ENCODE measurements around the gene FILIP1L.

FILIP1L gene

DNA sequence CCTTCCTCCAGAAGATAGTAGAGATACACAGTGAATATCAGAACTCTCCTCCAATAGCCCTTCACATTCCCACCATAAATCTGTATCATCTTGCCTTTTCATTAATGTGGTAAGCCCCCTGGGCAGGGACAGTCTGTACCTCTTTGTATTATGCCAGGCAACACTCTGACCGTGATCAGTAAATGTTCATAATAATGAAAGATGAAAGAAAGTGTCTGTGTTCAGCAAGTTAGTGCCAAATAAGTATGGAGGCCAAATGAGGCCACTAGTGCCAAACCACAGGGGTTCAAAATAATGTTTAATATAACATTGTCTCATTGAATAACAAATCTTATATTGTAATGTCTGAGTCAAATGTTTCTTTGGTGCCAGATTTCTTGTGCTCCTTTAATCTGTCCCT is 192.3 kb downstream of the FILIP1L start:
- no peak for DNase-seq (ENCODE audit: low spot score)

DNA sequence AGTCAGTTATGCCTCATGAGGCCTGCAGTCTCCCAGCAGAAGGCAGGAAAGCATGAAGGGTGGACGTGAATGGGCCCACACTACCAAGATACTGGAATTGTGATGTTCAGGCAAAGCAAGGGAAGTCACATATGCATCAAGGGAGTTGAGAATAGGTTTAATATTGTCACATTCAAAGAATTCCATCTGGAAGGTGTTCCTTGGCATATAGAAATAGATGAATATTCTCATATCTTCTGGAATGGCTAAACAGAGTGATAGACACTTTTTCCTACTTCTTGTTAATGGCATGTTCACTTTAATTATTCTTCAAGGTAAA is 193.0 kb downstream of the FILIP1L start:
- no peak for DNase-seq (ENCODE audit: low spot score)

DNA sequence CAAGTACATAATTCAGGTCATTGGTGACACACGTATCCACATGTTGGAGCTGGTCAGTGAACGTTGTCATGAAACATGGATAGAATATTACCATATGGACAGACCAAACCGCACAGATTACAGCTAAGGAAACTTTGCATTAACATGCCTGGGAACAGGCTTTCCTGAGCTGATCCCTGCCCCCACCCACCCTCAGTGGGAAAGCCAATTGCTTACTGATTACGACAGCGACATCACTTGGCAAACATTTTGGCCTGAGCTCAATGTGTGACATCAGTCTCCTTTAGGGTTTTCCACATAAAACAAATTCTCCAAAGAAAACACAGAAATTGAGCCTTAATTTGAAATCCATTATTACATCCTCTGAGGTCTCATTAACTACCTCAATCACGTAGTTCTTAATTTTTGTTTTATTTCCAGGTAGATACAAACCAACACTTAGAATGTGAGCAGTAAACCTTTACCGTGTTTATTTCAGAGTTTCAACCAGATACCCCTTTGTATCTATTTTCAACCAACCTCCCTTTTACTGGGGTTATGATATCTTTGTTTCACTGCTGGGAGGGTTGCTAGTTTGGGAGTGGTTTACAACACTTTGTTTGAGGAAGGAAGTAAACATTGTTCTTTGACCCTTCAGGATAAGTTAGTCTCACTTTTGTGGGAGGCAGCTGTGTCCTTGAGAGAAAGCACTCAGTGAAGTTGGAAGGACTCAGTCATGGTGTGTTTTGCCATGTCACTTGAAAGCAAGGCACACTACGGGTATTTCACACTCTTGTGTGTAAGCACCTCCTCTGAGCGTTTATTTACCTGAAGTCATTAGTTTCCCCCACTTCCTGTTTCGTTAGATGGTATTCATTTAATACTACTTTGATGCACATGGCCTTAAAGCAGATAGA is 193.6 kb downstream of the FILIP1L start:
- DNase-seq (ENCODE audit: low spot score): no peak

DNA sequence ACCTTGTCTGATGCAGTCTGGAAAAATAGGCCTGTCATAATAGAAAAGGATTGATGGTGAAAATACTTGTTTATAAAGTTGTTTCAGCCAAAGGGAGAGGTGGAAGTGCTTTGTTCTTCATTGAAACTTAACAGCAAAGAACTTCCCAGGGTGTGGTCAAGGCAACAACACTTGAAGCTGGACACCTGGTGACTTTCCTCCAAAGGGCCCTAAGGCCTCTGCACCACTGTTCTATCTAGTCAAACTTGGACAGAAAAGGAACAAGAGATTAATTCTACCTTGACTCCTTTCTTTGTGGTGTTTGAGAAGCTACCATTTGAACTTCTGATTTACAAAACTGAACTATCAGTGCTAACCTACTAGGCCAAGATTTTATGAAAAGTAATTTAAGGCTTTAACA is 194.6 kb downstream of the FILIP1L start:
- no peak for DNase-seq (ENCODE audit: low spot score)

DNA sequence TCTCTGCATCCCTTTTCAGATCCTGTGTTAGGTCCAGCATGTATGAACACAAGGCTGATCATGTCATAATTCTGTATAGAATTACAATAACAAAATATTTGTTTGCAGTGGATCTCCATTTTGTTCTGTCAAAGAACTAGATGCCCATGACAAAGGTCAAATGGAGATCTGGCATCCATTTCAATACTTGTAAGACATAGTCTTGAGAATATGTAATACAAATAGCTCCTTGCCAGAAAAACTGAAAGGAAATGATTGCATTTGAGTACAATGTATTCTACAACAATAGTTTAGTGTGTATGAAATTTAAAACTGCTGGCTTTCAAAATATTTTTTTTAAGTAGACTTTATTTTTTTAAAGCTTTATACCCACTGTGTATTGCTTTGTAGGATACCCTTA is 195.6 kb downstream of the FILIP1L start:
- DNase-seq (ENCODE audit: low spot score): no peak

DNA sequence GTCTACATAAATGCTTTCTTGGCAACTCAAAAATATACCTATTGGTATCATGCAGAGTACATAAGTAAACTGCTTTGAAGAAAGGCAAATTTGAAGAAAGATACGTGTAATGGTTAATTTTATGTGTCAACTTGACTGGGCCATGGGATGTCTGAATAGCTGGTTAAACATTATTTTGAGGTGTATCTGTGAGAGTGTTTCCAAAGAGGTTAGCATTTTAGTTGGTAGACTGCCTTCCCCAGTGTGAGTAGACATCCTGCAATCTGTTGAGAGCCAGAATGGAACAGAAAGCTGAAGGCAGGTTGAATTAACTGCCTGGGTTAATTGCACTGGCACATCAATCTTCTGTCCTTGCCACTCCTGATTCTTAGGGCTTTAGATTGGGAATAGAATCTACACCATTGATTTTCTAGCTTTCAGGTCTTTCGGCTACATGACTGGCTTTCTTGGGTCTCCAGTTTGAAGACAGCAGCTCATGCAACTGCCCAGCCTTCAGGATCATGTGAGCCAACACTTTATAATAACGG is 198.3 kb downstream of the FILIP1L start:
- DNase-seq (ENCODE audit: low spot score): no peak

DNA sequence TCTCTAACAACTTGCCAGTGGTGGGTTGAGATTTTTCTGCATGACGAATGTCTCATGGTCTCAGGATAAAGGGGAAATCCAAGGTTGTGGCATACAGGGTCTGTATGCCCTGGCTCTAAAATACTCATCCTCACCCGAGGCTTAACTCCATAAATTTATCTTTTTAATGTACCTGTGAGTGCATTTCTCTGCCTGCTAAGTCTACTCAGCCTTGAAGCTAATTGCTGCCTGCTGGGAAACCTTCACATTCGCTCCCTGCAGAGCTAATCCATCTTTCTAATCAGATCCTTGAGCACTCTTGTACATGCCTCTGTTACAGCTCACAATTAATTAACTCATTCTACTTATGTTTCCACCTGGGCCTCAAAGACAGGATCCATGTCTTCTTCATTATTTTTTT is 202.9 kb downstream of the FILIP1L start:
- DNase-seq (ENCODE audit: low spot score): no peak

DNA sequence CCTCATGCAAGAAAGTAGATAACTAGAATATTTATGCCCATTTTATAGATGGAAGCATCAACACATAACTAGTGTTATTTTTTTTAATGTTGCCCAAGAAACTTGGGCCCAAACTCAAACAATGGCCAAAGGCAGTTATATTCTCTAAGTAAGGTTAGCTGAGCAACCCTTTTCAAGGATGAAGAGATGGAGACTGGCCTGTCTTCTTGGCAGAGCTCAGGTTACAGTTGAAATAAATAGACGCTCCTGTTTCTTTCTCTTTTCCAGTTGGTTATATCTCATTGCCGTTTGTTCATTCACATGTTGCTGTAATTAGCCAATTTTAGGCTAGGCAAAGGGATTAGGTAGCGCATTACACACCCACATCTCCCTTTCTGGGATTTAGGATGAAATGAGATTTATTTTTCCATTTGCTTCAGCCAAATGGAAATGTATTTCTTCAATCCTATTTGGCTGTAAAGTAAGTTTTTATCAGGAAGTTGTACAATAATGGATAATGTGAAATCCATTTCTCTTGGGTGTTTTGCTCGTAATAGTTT is 203.5 kb downstream of the FILIP1L start:
- no peak for DNase-seq (ENCODE audit: low spot score)

DNA sequence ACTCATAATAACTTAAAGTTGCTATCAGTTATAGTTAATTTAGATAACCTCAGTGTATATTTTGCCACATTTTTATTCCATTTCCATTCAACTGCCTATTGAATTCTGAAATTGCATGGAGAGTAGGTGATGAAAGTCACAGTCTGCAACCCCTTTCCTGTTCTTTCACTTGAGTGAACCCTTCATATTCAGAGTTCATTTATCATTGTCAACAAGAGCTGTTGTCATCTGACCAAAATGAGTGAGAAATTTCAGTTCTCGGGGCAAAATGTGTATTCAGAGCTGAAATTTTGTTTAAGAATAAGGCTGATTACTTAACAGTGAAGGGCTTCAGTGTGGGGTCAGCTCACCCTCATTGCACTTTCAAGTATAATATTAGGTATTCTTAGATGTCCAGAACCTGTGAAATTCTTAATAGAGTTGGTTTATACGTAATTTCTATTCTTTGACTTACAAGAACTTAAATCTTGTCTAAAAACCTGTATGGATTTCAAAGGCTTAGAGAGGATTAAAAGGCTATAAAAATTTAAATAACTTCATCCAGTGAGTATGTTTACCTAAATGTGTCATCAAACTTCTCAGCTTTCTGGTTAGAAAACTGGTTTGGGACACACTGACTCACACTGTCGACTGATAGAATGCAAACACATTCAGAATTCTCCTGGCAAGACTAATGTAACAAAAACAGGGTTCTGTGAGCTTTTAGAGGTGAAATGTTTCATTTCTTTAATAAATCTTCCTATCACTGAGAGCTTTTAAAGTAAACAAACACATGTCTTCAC is 204.4 kb downstream of the FILIP1L start:
- no peak for DNase-seq (ENCODE audit: low spot score)

DNA sequence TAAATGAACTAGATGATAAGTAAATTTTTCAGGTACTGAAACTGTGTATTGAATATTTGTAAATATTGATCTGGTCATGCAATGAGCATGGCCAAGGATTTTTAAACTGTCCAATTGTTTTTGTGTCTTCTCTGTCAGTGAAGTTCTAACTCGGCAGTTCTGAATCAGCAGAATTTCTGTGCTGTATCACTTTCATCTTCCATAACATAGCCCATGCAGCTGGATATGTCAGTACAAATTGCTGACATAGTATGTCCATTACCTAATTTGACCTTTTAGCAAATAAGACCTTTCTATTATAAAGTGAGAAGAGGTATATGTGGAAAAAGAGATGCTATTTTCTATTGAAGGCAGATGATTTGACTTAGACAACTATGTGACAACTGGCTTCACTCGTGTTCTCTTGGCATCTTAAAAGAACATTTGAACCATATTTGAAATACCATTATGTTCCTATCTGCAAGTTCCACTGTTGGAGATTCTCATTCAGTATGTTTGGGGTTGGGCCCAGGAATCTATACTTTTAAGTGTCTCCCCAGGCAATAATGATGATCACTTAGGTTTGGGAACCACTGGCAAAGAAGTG is 206.2 kb downstream of the FILIP1L start:
- no peak for DNase-seq (ENCODE audit: low spot score)

DNA sequence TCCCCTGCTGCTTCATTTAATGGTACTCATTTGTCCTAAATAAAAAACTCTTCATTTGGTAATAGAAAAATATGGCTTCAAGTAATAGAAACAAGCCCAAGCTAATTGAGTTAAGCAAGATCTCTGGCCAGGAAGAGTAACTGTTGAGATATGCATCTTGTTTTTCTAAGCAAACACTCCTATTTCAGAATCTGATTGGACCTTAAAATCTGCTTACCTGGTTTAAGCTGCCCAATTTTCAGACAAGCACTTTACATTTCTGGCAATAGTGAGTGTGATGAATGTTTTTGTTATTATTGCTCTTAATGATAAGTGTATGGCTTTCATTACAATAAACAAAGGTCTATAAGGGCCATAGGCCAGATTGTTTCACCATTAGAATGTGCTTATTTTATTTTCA is 210.4 kb downstream of the FILIP1L start:
- DNase-seq (ENCODE audit: low spot score): no peak

DNA sequence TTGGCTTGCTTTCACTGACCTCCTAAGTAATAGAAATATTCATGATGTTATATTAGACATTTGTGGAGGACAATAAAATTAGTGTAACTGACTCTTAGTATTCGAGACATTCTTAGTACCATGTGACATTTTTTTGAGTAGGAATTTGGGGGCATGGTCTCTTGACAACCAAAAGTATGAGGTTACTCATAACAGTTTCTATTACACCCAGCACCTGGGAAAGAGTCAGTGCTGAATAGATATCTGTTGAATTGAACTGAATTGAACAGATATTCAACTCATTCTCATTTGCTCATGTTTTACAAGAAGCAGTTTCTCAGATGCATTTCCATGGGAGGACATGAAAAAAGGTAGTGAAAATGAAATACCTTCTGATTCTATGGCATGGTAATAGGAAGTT is 212.2 kb downstream of the FILIP1L start:
- no peak for DNase-seq (ENCODE audit: low spot score)

DNA sequence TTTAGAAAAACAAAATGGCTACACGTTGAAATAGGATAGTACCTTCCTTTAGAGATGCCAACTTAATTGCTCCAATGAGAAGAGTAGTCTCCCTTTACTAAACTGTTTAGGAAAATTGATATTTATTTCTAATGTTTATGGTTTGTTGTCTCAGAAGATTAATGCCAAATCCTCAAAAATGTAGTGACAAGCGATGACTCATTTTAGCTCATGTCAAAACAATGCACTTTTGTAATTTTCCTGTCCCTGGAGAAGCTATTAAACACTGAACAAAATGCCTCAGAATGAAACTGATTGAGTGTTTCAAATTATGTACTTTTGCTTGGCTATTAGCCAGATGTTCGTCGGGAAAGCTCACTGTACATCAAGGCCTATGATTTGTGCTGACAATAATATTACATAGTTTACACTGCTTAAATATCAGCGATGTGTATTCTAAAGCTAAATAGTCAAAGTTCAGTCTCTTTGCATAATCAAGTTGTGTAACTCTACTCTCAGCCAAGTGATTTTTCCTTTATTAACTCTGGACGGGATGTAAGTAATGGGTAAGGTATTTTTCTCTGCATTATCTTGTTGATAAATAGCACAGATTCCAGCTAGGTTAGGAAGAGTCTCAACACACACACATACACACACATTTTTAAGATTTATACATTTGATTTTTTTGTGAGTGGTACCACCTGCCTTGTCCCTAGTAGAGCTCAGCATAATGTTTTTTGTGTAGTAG is 212.9 kb downstream of the FILIP1L start:
- no peak for DNase-seq (ENCODE audit: low spot score)

DNA sequence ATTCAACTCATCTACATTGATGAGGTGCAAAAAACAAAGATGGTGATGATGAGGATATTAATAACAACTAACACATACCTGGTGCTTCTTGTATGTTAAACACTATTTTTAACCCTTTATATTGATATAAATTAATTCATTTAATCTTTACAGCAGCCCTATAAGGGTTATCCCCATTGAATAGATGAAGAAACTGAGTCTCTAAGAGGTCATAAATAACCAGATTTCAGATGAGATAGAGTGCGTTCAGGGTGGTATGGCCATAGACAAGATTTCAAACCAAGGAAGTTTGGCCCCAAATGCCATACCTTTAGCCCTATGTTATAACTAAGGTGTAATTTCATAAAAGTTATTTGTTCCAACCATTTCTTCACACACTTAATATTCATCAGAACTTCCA is 214.1 kb downstream of the FILIP1L start:
- DNase-seq (ENCODE audit: low spot score): no peak

DNA sequence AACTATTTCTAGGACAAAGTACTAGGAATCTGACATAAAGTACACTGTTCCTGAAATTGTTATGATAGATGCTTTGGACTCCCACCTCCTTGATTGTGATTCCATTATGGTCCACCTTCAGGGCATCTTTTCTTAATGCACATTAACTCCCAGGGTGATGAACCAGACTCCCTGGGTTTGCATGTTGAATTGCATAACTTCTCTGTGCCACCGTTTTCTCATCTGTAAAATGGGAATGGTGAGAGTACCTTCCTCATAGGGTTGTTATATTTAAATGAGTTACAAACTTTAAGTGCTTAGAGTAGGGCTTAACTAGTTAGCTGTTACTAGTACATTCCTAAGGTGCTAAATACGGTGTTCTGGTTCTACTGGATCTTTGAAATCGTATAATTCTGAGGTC is 214.7 kb downstream of the FILIP1L start:
- no peak for DNase-seq (ENCODE audit: low spot score)

DNA sequence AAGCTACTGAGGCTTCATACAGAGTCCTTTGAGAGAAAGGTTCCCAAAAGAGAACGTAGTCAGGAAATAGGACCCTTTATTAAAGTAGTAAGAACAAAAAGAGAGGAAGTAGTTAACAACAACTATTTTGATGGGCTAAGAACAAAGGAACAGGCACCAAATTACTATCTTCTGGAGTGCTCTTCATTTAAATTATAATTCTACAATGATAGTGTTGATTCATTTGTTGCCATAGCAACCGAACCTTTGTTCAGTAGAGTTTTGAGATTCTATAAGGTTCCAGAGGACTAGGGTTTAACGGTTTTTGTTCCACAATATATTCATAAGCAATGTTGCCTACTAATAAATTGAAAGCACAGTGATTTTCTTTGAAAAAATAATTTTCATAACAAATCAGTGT is 217.8 kb downstream of the FILIP1L start:
- DNase-seq (ENCODE audit: low spot score): no peak

DNA sequence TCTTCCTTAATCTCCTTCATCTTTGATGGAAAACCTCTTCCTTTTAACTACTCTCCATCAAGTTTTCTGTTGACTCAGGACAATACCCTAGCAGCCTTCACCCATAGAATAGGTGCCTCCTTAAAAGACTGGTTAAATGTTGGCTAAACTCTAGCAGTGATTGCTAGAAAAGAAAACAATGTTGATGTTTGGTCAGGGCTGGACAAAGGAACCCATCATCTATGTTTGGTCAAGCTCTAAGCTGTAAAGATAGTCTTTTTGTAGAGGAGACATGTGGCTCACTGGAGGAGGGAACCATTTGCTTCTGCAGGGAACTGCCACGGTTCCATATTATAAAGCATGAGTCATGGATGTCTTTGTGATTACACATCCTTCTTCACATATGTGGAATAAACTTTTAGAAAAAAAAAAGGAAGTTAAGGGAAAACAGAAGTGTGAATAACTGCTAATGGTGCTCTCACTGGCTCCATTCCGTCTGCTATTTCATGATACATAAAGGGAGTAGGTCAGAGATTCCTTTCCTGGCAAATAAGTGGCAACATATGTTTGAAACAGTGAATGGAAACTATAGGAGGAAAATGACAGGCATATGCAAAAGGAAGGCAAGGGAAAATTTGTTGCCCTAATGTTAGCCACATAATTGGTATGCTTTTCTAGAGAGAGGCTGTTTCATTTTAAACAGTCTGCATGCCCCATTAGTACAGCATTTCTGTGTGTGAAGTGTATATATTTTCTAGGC is 218.4 kb downstream of the FILIP1L start:
- no peak for DNase-seq (ENCODE audit: low spot score)

DNA sequence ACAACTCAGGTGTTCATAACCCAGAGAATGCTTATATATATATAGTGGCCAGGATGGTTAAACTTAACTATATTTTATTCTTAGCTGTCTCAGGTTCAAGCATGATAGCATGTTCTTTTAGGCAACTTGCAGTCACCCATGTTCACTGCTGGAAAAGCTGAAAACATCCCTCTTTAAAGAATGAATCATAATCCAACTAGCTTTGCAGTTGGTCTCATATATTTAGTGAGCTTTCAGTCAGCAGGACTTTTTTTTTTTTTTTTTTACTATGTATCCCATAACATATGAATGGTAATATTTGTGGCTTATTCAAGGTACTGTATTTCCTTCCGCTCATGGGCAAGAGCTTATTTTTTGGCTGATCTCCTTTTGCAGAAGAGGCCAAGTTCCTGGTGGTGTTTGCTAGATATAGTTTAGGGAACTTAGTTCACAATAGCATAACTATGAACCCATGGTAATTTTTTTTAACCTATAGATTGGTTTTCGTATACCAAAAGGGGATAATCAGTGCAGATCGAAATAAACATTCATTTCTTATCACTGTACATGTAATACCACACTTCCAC is 219.1 kb downstream of the FILIP1L start:
- DNase-seq (ENCODE audit: low spot score): no peak

DNA sequence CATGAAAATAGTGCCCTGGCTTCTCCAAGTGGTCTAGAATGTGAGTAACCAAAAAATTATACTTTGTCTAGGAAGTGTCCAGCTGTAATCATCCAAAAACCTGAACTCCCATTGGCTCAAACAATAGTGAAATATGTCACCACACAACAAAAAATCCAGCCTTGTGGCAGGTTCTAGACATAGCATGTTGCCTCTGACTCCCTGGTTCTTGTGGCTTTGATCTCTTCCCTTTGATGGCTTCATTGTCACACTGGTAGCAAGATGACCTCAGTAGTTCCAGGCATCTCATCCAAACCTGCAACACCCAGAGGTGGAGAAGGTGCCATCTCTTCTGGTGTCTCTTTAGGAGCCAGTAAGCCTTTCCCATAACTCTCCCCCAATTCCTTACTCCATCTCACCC is 222.0 kb downstream of the FILIP1L start:
- no peak for DNase-seq (ENCODE audit: low spot score)

DNA sequence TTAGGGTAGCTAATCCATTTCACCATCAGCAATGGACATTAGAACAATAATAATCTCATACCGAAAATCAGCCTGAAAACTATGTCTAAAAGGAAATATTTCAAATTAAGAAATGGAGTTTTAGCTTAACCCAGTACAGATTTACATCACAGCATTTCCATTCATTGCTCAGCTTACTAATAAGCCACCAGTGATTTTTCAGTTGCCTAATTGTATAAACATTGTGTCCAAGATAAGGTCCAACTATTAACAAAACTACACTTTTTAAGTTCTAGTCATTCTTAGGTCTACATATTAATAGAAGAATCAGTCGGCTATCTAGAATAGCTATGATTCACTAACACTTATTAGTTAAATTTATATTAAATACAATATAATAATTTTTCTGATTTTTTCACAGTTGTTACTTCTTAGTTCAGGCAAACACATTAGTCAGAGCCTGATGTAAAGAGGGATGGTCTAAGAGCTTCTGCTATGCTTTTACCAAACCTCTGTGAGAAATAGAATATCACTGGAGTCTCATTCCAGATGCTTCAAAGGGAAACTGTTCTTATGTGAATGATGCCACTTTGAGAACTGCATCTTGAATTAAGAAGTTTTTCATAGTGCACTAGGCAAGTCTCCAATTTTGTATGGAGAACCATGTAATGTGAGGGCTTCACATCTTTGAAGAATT is 222.6 kb downstream of the FILIP1L start:
- no peak for DNase-seq (ENCODE audit: low spot score)
